ENCODE results near the gene B4GALNT2. TPM values are rescaled to one million over a fixed set of nuclear protein-coding genes. Genes with fewer than 3 reads are reported as not detected.

The B4GALNT2 gene
- total and polyA plus RNA-seq, 2 donors (not counting 3 experiments of a cell fraction or from before 2014, with no cell fraction given): 0.11 TPM; not detected in 1

- H3K4me1 ChIP-seq (ENCODE audit: control insufficient read depth, extremely low read depth, insufficient read depth, low read length): peaks cover 36% of the 10 kb centered on the region
- no peak overlapping the region for H3K27ac ChIP-seq (ENCODE audit: insufficient read depth, low read depth, low read length)
- no peak overlapping the region for H3K4me2 ChIP-seq (ENCODE audit: insufficient read depth, low read length)
- BruUV-seq (replicated peaks): no TSS peak
- no peaks in the 10 kb centered on the region for H3K36me3 ChIP-seq (ENCODE audit: control insufficient read depth in 2 of 2, extremely low read depth in 1 of 2, insufficient read depth in 2 of 2, low read length in 2 of 2)
- DNase-seq (ENCODE audit: low read depth, low spot score) (no peak), FAIRE-seq (no peak)
- intact Hi-C loops (cut with micrococcal nuclease) (no loop called here), dilution Hi-C loops (cut with MboI; ENCODE audit: extremely low pct_ligation_motif_present, low sequenced_read_pairs) (no loop called here)
- TF ChIP-seq EZH2 (IDR thresholded peaks at IDR 0.05; ENCODE audit: borderline replicate concordance, low read depth, low read length, severe bottlenecking): no peak
- no peak for TF ChIP-seq MYC (IDR thresholded peaks at IDR 0.05; ENCODE audit: low read depth, low read length)
- no peak for TF ChIP-seq POLR2AphosphoS5 (IDR thresholded peaks at IDR 0.05; ENCODE audit: insufficient read depth, low read depth, low read length)
- no peak for TF ChIP-seq CTCF (IDR thresholded peaks at IDR 0.05; ENCODE audit: extremely low read depth in 1 of 2, insufficient read depth in 1 of 2, low read depth in 1 of 2, low read length in 2 of 2)
- TF ChIP-seq MAX (IDR thresholded peaks at IDR 0.05; ENCODE audit: insufficient read depth, insufficient read length): no peak
- no peak for TF ChIP-seq FOS (IDR thresholded peaks at IDR 0.05; ENCODE audit: borderline replicate concordance, insufficient read depth, low read length)
- no peaks in the 10 kb centered on the region for H3K79me2 ChIP-seq (ENCODE audit: control insufficient read depth, insufficient read depth, low read length)
- no peaks in the 10 kb centered on the region for H3K9me1 ChIP-seq (replicated peaks; ENCODE audit: control insufficient read depth, extremely low read depth, insufficient read depth, low read length)
- H3K9ac ChIP-seq (replicated peaks; ENCODE audit: extremely low read depth, insufficient read depth, low read length): no peak overlapping the region
- CTCF ChIA-PET: interaction anchor here (15.9 kb wide), 1 partner anchor 24 kb away, joined by 212 read pairs; the partner anchor contains the start of gene PHOSPHO1
- no peak overlapping the region for H2AFZ ChIP-seq (ENCODE audit: low read depth, low read length)
- no peaks in the 10 kb centered on the region for H3K9me3 ChIP-seq (replicated peaks; ENCODE audit: control insufficient read depth, insufficient read depth, low read length)
- POLR2A ChIA-PET: no interaction called here
- H3K4me3 ChIP-seq (replicated peaks in 1 of 3; ENCODE audit: insufficient read depth in 1 of 3, low read depth in 1 of 3, low read length in 3 of 3): no peak overlapping the region
- H4K20me1 ChIP-seq (replicated peaks; ENCODE audit: control insufficient read depth, extremely low read depth, insufficient read depth, low read length): no peaks in the 10 kb centered on the region
- H3K27me3 ChIP-seq (ENCODE audit: control insufficient read depth in 2 of 2, insufficient read depth in 2 of 2, low read length in 2 of 2): no peaks in the 10 kb centered on the region
Measured at GRCh38 chr17:49203796-49204195, 71.2 kb downstream of the B4GALNT2 start.

Data from endothelial cell of umbilical vein (primary cell).